ENCODE measurements around the gene PNP. TPM values are rescaled to one million over a fixed set of nuclear protein-coding genes. Genes with fewer than 3 reads are reported as not detected.

Gene PNP
- total and polyA plus RNA-seq, 8 donors, result 6.2 to 24.0 (median 9.2) TPM

DNA sequence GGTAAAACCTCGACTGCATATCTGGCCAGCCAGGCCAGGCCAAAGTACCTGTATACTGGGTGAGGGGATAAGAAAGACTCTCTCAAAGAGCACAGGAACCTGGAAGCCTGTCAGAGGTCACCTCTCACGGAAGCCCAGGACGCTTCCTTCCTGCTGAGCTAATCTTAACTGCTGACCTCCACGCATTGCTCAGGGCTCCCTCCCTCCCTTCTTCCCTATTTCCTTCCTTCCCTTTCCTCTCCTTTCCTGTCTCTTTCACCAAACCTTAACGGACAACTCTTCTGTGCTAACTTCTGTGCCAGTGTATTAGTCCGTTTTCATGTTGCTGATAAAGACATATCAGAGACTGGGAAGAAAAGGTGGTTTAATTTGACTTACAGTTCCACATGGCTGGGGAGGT, 21.4 kb downstream of the PNP start:
- intact Hi-C loops (cut with DNase I), result no loop called here
- Histone ChIP-seq H3K4me1 (no peaks in the 10 kb centered on the region), H3K4me3 (no peak overlapping the region), H3K27ac (no peak overlapping the region), H3K9me3 (no peaks in the 10 kb centered on the region), H3K27me3 (no peaks in the 10 kb centered on the region), H3K36me3 (no peaks in the 10 kb centered on the region)
- FAIRE-seq, result no peak
- TF ChIP-seq CTCF (IDR thresholded peaks at IDR 0.05), result no peak
- WGBS, 2 donors, result 40 to 47% methylated on average over 6 of the region's 6 CpGs
- no peak for ATAC-seq
- DNase-seq, result no peak

DNA sequence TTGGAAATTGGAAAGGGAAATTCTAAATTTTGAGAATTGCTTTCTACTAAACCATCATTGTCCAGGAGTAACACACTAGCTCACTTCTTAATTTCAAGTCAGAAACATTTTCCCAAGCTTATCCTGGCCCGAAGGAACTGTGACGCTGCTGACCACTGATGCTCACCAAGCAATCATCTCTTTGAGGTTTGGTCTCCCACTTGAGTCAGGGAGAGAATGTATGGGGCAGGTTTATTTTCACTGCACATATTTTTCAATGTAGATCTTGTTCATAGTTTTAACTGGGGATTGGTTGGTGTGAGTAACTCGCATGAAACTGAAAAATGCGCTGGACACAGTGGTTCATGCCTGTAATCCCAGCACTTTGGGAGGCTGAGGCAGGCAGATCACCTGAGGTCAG, 23.3 kb downstream of the PNP start:
- no peak overlapping the region for H3K4me3 ChIP-seq
- FAIRE-seq (no peak), ATAC-seq (no peak), DNase-seq (no peak)
- no peaks in the 10 kb centered on the region for H3K4me1 ChIP-seq
- no peaks in the 10 kb centered on the region for H3K9me3 ChIP-seq
- H3K27me3 ChIP-seq, result no peaks in the 10 kb centered on the region
- intact Hi-C loops (cut with DNase I), result no loop called here
- no peaks in the 10 kb centered on the region for H3K36me3 ChIP-seq
- H3K27ac ChIP-seq, result no peak overlapping the region
- no peak for TF ChIP-seq CTCF (IDR thresholded peaks at IDR 0.05)
- 92 to 94% methylated on average over 4 of the region's 4 CpGs for WGBS, 2 donors

GRCh38 chr14:20493634-20494033, 24.4 kb downstream of the PNP start:
- peak in 1 of 4 donors; percentile 56 for ATAC-seq
- Histone ChIP-seq H3K36me3 (no peaks in the 10 kb centered on the region), H3K4me3 (no peak overlapping the region), H3K27me3 (no peaks in the 10 kb centered on the region), H3K27ac (no peak overlapping the region), H3K4me1 (no peaks in the 10 kb centered on the region), H3K9me3 (no peaks in the 10 kb centered on the region)
- intact Hi-C loops (cut with DNase I), result no loop called here
- no peak for TF ChIP-seq CTCF (IDR thresholded peaks at IDR 0.05)
- DNase-seq, result no peak
- FAIRE-seq, result no peak
- 48 to 76% methylated on average over 2 of the region's 2 CpGs for WGBS, 2 donors

DNA sequence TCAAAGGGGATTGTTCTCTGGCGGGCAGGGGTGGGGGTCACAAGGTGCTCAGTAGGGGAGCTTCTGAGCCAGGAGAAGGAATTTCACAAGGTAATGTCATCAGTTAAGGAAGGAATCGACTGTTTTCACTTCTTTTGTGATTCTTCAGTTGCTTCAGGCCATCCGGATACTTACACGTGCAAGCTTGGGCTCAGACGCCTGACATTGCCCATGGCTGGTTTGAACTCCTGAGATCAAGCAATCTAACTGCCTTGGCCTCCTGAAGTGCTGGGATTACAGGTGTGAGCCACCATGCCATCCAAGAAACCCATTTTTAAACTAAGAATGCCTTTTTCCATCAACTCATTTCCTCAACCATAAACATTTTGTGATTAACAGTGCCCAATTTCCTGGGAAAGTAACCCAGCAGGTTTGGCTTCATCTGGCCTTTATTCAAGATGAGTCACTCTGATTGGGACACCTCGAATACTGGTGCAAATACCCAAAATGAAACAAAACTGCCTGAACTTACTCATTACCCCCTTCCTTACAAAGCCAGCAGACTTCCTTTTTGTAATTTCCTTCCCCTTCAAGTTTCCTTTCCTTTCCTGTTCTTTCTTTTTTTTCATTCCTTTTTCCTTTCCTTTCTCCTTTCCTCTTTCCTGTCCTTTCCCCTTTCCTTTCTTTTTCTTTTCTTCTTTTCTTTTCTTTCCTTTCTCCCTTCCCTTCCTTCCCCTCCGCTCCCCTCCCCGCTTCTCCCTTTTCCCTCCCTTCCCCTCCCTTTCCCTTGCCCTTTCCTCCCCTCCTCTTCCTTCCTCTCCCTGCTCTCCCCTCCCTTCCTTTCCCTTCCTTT, 25.9 kb downstream of the PNP start:
- no peaks in the 10 kb centered on the region for H3K36me3 ChIP-seq
- H3K27me3 ChIP-seq, result no peaks in the 10 kb centered on the region
- intact Hi-C loops (cut with DNase I), result no loop called here
- WGBS, 2 donors, result 75 to 81% methylated on average over 8 of the region's 8 CpGs
- no peak overlapping the region for H3K4me3 ChIP-seq
- H3K9me3 ChIP-seq, result no peaks in the 10 kb centered on the region
- TF ChIP-seq CTCF (IDR thresholded peaks at IDR 0.05), result no peak
- H3K4me1 ChIP-seq, result no peaks in the 10 kb centered on the region
- no peak overlapping the region for H3K27ac ChIP-seq
- DNase-seq (no peak), FAIRE-seq (no peak), ATAC-seq (no peak)

DNA sequence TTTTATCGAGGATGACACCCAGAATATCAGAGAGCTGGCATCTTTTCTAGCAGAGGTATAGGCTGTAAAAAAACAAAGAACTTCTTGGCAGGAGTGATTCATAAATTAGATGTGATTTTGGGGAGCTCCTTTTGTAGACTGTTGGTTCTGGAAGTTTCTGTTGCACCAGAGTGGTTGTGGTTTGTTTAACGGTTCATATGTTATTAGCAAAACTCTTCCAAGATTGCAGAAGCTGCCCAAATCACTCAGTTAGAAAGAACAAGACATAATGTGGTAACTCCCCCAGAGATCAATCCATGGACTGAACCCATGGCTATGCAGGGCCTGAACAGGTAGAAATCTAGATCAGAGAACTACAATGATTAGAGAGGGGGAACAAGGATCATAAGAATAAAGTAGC, 29.4 kb downstream of the PNP start:
- no peaks in the 10 kb centered on the region for H3K4me1 ChIP-seq
- ATAC-seq, result no peak
- intact Hi-C loops (cut with DNase I), result no loop called here
- H3K27me3 ChIP-seq, result no peaks in the 10 kb centered on the region
- H3K27ac ChIP-seq, result no peak overlapping the region
- WGBS, 2 donors, result 56 to 74% methylated on average over 2 of the region's 2 CpGs
- H3K4me3 ChIP-seq, result no peak overlapping the region
- no peak for DNase-seq
- no peak for TF ChIP-seq CTCF (IDR thresholded peaks at IDR 0.05)
- FAIRE-seq, result no peak
- no peaks in the 10 kb centered on the region for H3K9me3 ChIP-seq
- H3K36me3 ChIP-seq, result no peaks in the 10 kb centered on the region
